Right cardiac atrium (tissue), 5 donors: ENCODE results near the gene CFAP74. TPM values are rescaled to one million over a fixed set of nuclear protein-coding genes. Genes with fewer than 3 reads are reported as not detected.

ENCODE experiments used
- ATAC-seq, 2 donors: fragments of 200-7000 bp; cut with Tn5 transposase; one replicate each; pipeline versions ENCODE4 v1.8.0 to v1.9.1; 2020; ENCODE audit warnings: moderate library complexity in 2 of 2, mild to moderate bottlenecking in 1 of 2
- DNase-seq, 3 donors: peaks; one replicate each; pipeline ENCODE4 v3.0.0-alpha.2; 2020
- H3K27ac ChIP-seq: one replicate; pipeline ENCODE4 v1.5.1; 2013; ENCODE audit warnings: mild to moderate bottlenecking, low read length, control low read depth, moderate library complexity
- H3K27me3 ChIP-seq: one replicate; pipeline ENCODE4 v1.6.1; 2013; ENCODE audit not compliant: control insufficient read depth, insufficient read depth
- H3K4me1 ChIP-seq: one replicate; pipeline ENCODE4 v1.6.1; 2013; ENCODE audit warnings: low read length; ENCODE audit not compliant: control insufficient read depth, insufficient read depth
- H3K4me3 ChIP-seq: one replicate; pipeline ENCODE4 v1.5.1; 2013; ENCODE audit warnings: low read length, control low read depth
- H3K9me3 ChIP-seq: one replicate; pipeline ENCODE4 v1.6.1; 2013; ENCODE audit warnings: low read length; ENCODE audit not compliant: control insufficient read depth
- WGBS: extraction: QIAGEN DNeasy Blood & Tissue Kit; methylation state at CpG from one replicate; pipeline ENCODE4 v1.1.7; 2013; 5-methylcytosine and 5-hydroxymethylcytosine counted together
- intact Hi-C, 4 donors: fragments of 100-400 bp; cut with DNase I; formaldehyde crosslinking; loops; one replicate each; pipeline versions ENCODE4 v1.11.0 to v1.14.0; 2022 to 2023
- polyA plus RNA-seq: library from polyadenylated mRNA; stranded (reverse); fragments of 200-250 nt; gene quantifications from one replicate; pipeline ENCODE4 v1.2.3, GENCODE V29; 2013
- total RNA-seq, 4 donors: library from RNA; stranded (reverse); fragmentation: NEBNext Ultra II Directional; extraction: Animal tissue kit (Norgen Biotek cat#: 25700); gene quantifications; one replicate each; pipeline ENCODE4 v1.2.1, GENCODE V29; 2021
- donor health status: healthy with polysubstance abuse.
- donor health status: DM: no; HTN: yes; CAD: no.
- donor health status: DM: no; HTN: no; CAD: no.
- donor health status: DM: no; HTN: yes; CAD: no; lungs with severe emphysema.
- donor health status: DM: yes; HTN: yes; CAD: no.

The CFAP74 gene
- total and polyA plus RNA-seq, 5 donors, result 0.11 TPM; not detected in 4

DNA sequence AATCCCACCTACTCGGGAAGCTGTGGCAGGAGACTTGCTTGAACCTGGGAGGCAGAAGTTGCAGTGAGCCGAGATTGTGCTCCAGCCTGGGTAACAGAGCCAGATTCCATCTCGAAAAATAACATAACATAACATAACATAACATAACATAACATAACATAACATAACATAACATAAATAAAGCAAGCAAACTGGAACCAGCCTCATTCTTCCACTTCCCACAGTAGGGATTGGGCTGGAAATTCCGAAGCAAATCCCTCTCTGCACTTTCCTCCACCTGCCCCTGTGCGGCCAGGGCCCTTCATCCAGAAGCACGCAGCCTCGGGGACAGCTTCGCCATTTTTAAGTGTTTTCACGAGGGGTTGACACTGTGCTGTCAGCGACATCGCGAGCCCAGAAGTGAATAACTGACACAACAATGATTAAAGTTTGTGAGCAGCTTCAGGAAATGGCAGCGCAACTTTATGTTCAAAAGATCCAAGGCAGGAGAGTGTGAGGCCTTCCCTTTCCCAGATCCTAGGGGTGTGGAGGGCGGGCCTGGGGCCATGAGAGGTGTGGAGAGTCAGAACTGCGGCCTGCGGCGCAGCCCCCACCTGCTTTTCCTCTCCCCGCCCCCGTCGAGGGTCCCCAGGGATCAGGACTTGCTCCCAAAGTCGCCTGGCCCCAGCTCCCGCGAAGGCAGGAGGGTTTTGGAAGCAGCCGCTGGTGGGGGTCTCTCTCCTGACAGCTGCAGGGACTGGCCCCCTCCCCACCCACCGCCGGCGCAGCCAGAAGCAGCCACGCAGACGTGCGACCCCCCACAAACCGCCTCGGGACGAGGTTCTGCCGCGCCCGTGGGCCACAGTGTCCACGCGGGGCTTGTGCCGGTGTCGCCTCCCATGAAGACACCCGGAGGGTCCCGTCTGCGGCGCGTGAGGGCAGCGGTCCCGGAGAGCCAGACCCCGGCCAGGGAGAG lies 14.9 kb upstream of the CFAP74 start:
- H3K4me1 ChIP-seq, result no peaks in the 10 kb centered on the region
- no peak for ATAC-seq
- H3K4me3 ChIP-seq, result no peak overlapping the region
- H3K9me3 ChIP-seq, result no peaks in the 10 kb centered on the region
- no peak overlapping the region for H3K27ac ChIP-seq
- intact Hi-C loops, result no loop called here
- DNase-seq, result no peak
- H3K27me3 ChIP-seq, result no peaks in the 10 kb centered on the region
- WGBS, result 12% methylated on average over 48 of the region's 48 CpGs

GRCh38 chr1:2016123-2016522 lies 12.5 kb upstream of the CFAP74 start:
- ATAC-seq, result no peak
- no peak for DNase-seq
- Histone ChIP-seq H3K27me3 (no peaks in the 10 kb centered on the region), H3K4me3 (no peak overlapping the region), H3K4me1 (no peaks in the 10 kb centered on the region), H3K27ac (no peak overlapping the region), H3K9me3 (no peaks in the 10 kb centered on the region)
- 85% methylated on average over 9 of the region's 9 CpGs for WGBS
- intact Hi-C loops, result no loop called here

- H3K27me3 ChIP-seq, result no peaks in the 10 kb centered on the region
- WGBS, result 58% methylated on average over 34 of the region's 34 CpGs
- no peaks in the 10 kb centered on the region for H3K4me1 ChIP-seq
- DNase-seq, result no peak
- H3K27ac ChIP-seq, result no peak overlapping the region
- intact Hi-C loops, result no loop called here
- H3K4me3 ChIP-seq, result no peak overlapping the region
- no peaks in the 10 kb centered on the region for H3K9me3 ChIP-seq
- ATAC-seq, result no peak
These were observed 11.5 kb upstream of the CFAP74 start for GRCh38 chr1:2014741-2015735.

- Histone ChIP-seq H3K4me1 (no peaks in the 10 kb centered on the region), H3K9me3 (no peaks in the 10 kb centered on the region), H3K4me3 (no peak overlapping the region), H3K27ac (no peak overlapping the region), H3K27me3 (no peaks in the 10 kb centered on the region)
- no peak for DNase-seq
- ATAC-seq, result no peak
- 77% methylated on average over 15 of the region's 15 CpGs for WGBS
- intact Hi-C loops, result no loop called here
These were observed 10.6 kb upstream of the CFAP74 start for GRCh38 chr1:2014181-2014580.

GRCh38 chr1:2009101-2010053 lies 5.8 kb upstream of the CFAP74 start:
- WGBS, result 81% methylated on average over 27 of the region's 27 CpGs
- ATAC-seq (no peak), DNase-seq (no peak)
- Histone ChIP-seq H3K4me3 (no peak overlapping the region), H3K9me3 (no peaks in the 10 kb centered on the region), H3K27me3 (no peaks in the 10 kb centered on the region), H3K27ac (no peak overlapping the region), H3K4me1 (no peaks in the 10 kb centered on the region)
- intact Hi-C loops, result no loop called here

GRCh38 chr1:2004856-2005255 lies 1.3 kb upstream of the CFAP74 start:
- Histone ChIP-seq H3K27me3 (no peaks in the 10 kb centered on the region), H3K9me3 (no peaks in the 10 kb centered on the region), H3K27ac (no peak overlapping the region), H3K4me3 (no peak overlapping the region), H3K4me1 (no peaks in the 10 kb centered on the region)
- 74% methylated on average over 21 of the region's 21 CpGs for WGBS
- no peak for ATAC-seq
- intact Hi-C loops, result no loop called here
- no peak for DNase-seq

- WGBS, result 77% methylated on average over 13 of the region's 13 CpGs
- Histone ChIP-seq H3K27me3 (no peaks in the 10 kb centered on the region), H3K27ac (no peak overlapping the region), H3K9me3 (no peaks in the 10 kb centered on the region), H3K4me1 (no peaks in the 10 kb centered on the region), H3K4me3 (no peak overlapping the region)
- ATAC-seq (no peak), DNase-seq (no peak)
- intact Hi-C loops, result no loop called here
These were observed 1.7 kb downstream of the CFAP74 start for GRCh38 chr1:2001773-2002411.

DNA sequence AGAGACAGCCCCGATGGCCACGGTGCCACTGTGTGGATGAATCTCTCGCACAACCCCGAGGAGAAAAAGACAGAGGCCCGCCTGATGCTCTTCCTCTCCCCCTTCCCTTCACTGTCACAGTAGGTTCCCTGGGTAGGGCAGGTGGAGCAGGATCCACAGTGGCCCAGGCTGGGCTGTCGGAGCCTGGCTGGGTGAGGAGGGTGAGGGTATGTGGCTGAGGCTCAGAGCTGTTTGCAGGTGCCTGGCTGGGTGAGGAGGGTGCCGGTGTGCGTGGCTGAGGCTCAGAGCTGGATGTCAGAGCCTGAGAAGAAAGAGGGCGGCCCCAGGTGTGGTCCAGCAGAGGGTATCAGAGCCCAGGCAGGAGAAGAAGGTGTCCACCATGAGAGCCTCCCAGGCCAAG lies 2.7 kb downstream of the CFAP74 start:
- ATAC-seq (no peak), DNase-seq (no peak)
- intact Hi-C loops, result no loop called here
- Histone ChIP-seq H3K27me3 (no peaks in the 10 kb centered on the region), H3K27ac (no peak overlapping the region), H3K4me3 (no peak overlapping the region), H3K9me3 (no peaks in the 10 kb centered on the region), H3K4me1 (no peaks in the 10 kb centered on the region)
- 95% methylated on average over 9 of the region's 9 CpGs for WGBS

DNA sequence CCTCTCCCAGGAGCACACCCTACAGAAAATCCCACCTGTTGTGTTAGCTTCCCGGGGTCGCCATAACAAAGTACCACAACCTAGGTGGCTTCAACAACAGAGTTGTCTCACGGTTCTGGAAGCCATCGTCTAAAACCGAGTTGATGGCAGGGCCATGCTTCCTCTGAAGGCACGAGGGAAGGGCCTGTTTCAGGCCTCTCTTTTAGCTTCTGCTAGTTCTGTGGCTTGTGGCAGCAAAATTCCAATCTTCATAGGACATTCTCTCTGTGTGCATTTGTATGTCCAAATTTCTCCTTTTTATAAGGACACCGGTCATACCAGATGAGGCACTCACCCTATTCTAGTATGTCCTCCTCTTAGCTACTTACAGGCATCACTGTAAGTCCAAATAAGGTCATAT lies 3.2 kb downstream of the CFAP74 start:
- Histone ChIP-seq H3K4me3 (no peak overlapping the region), H3K27me3 (no peaks in the 10 kb centered on the region), H3K4me1 (no peaks in the 10 kb centered on the region), H3K27ac (no peak overlapping the region), H3K9me3 (no peaks in the 10 kb centered on the region)
- DNase-seq (no peak), ATAC-seq (no peak)
- intact Hi-C loops, result no loop called here
- 84% methylated on average over 7 of the region's 7 CpGs for WGBS

DNA sequence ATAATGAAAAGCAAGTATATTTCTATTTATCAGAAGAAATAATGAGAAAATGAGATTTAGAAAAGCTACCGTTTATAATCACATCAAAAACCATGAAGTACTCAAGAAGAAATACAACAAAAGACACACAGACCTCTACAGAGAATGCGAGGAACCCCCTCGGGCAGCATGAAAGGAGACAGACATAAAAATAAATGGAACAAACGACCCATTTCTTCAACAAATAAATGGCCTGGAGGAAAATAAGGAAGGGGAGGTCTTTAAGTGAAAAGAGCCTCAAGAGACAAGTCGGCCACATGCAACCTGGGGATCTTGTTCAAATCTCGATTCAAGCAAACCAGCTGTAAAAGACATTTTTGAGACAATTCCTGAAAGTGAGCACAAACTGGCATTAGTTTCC lies 6.0 kb downstream of the CFAP74 start:
- no peaks in the 10 kb centered on the region for H3K9me3 ChIP-seq
- no peak for ATAC-seq
- no peak overlapping the region for H3K4me3 ChIP-seq
- intact Hi-C loops, result no loop called here
- WGBS, result 77% methylated on average over 6 of the region's 6 CpGs
- H3K27me3 ChIP-seq, result no peaks in the 10 kb centered on the region
- no peak for DNase-seq
- no peaks in the 10 kb centered on the region for H3K4me1 ChIP-seq
- no peak overlapping the region for H3K27ac ChIP-seq
